Measurements from ENCODE around the gene CEP63.

GRCh38 chr3:134543113-134543512 lies 57.3 kb downstream of the CEP63 start:
- TF ChIP-seq CTCF (IDR thresholded peaks at IDR 0.05) (no peak), POLR2A (IDR thresholded peaks at IDR 0.05; ENCODE audit: low read depth) (no peak), EP300 (IDR thresholded peaks at IDR 0.05) (no peak), POLR2AphosphoS5 (IDR thresholded peaks at IDR 0.05) (no peak)
